Daoy (cell line): ENCODE measurements around the gene RAB31. TPM values are rescaled to one million over a fixed set of nuclear protein-coding genes. Genes with fewer than 3 reads are reported as not detected.

Experiments used
- DNase-seq: peaks from one replicate; pipeline ENCODE4 v3.0.0-alpha.2; 2015; ENCODE audit warnings: low read depth
- total RNA-seq: library from RNA; depleted of rRNA; stranded (reverse); fragments of >200 nt; shearing (Covaris generic); gene quantifications from 2 replicates; pipeline ENCODE4 v1.2.3, GENCODE V29; 2014

RAB31 gene
- total RNA-seq, 1 experiment from 2014 or later, result 19.3 TPM

GRCh38 chr18:9691235-9691634 lies 16.9 kb upstream of the RAB31 start:
- DNase-seq, result no peak

GRCh38 chr18:9694174-9694573 lies 13.9 kb upstream of the RAB31 start:
- no peak for DNase-seq

GRCh38 chr18:9694952-9695495 lies 13.1 kb upstream of the RAB31 start:
- DNase-seq, result no peak

- DNase-seq, result no peak
Measured at GRCh38 chr18:9695605-9696004, 12.5 kb upstream of the RAB31 start.

- no peak for DNase-seq
Measured at GRCh38 chr18:9696112-9696511, 12.0 kb upstream of the RAB31 start.

GRCh38 chr18:9696701-9697100 lies 11.4 kb upstream of the RAB31 start:
- DNase-seq, result no peak

GRCh38 chr18:9697121-9697520 lies 11.0 kb upstream of the RAB31 start:
- DNase-seq, result no peak

- no peak for DNase-seq
Measured at GRCh38 chr18:9698497-9698896, 9.6 kb upstream of the RAB31 start.

- DNase-seq, result peak; percentile 6
Measured at GRCh38 chr18:9700261-9700796, 7.8 kb upstream of the RAB31 start.

GRCh38 chr18:9701609-9702349 lies 6.3 kb upstream of the RAB31 start:
- DNase-seq, result peak; percentile 51

GRCh38 chr18:9704233-9705118 lies 3.6 kb upstream of the RAB31 start:
- no peak for DNase-seq

- peak; percentile 48 for DNase-seq
Measured at GRCh38 chr18:9705183-9705829, 2.8 kb upstream of the RAB31 start.

GRCh38 chr18:9706081-9706935 lies 1.8 kb upstream of the RAB31 start:
- DNase-seq, result no peak

GRCh38 chr18:9707381-9708056 lies 582 bp upstream of the RAB31 start:
- DNase-seq, result peak; percentile 17

GRCh38 chr18:9708434-9709303 lies 568 bp downstream of the RAB31 start:
- DNase-seq, result no peak

- DNase-seq, result peak; percentile 23
Measured at GRCh38 chr18:9709304-9709877, 1.3 kb downstream of the RAB31 start.

GRCh38 chr18:9710037-9710436 lies 1.9 kb downstream of the RAB31 start:
- no peak for DNase-seq

- no peak for DNase-seq
Measured at GRCh38 chr18:9711361-9712129, 3.4 kb downstream of the RAB31 start.
